OCI-LY7 (cell line): ENCODE results near the gene GPR63.

Experiments used
- CTCF ChIP-seq: fragments of 200-600 bp; sonication (generic); conservative IDR thresholded peaks from 2 replicates; pipeline ENCODE4 v1.5.1; 2014; ENCODE audit warnings: mild to moderate bottlenecking, antibody characterized with exemption, low read length, moderate library complexity, mixed read lengths
- EZH2phosphoT487 ChIP-seq: fragments of 200-600 bp; sonication (generic); IDR thresholded peaks from 2 replicates; pipeline ENCODE4 v1.6.1; 2018; ENCODE audit warnings: low read depth, borderline replicate concordance, mild to moderate bottlenecking, mixed run types, antibody characterized with exemption, low read length, moderate library complexity, mixed read lengths

DNA sequence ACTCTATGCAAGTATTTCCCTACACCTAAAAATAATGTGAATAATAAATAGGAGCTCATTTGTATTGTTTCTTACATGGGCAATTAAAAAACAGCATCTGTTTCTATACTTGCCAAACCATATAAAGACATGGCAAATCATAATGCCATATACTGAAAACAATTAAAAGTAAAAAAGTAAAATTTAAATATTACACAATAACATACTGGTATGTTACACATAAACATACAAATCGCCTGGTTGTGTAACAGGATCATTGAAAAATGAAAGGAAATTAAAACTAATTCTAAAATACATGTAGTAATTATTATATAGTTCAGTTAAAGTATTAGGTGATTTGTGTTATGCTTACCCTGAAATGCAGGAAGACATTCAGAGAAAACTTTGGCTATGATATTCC lies 49.2 kb upstream of the GPR63 start:
- TF ChIP-seq CTCF: no peak
- TF ChIP-seq EZH2phosphoT487: no peak
